DOHH2 (cell line): ENCODE results near the gene DSCAML1.

ENCODE experiments used
- CTCF ChIP-seq: fragments of 200-600 bp; sonication (generic); IDR thresholded peaks from one replicate; pipeline ENCODE4 v1.5.1; 2014; ENCODE audit warnings: antibody characterized with exemption, mild to moderate bottlenecking, low read depth, low read length; ENCODE audit not compliant: poor library complexity, severe bottlenecking
- EZH2phosphoT487 ChIP-seq: fragments of 200-600 bp; sonication (generic); IDR thresholded peaks from 2 replicates; pipeline ENCODE4 v1.6.1; 2017; ENCODE audit warnings: borderline replicate concordance, mild to moderate bottlenecking, antibody characterized with exemption, low read length, moderate library complexity, mixed read lengths

GRCh38 chr11:117410861-117411710 is 385.9 kb downstream of the DSCAML1 start:
- TF ChIP-seq EZH2phosphoT487 = no peak
- no peak for TF ChIP-seq CTCF
